ENCODE data around the gene TENT5C.

TENT5C gene

DNA sequence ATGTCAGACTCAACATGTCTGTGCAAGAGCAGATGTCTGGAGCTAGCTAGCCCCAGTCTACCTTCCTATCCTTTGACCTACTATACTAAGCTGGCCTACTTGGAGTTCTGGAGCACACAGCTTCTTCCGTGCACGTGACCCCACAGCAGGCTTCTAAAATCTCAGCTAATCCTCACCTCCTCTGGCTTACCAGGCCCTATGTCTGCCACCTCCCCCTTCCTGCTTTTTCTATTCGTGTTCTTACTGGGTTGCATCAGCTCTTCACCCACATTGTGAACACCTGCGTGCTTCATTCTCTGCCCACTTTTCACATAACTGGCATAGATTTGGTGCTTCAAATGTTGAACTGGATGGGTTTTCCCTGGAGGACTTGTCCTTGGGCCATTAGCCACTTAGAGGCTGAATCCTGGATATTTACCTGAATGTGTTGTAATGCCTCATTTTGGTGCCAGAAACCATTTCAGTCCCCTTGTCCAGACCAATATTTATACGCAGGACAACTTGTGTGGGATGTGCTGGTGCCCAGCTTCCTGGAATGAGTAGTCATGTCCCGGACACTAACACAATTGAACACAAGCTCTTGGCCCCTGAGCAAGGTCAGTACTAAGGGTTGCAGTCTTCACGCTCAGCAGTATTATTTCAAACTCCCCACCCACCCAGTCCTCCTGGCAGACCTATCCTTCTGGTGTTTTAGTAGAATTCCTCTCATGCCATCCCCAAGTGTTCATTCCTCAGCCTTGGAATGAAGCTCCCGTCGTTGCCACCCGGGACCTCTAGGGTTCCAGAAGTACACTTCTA is 24.0 kb downstream of the TENT5C start:
- no peak for ATAC-seq
- TF ChIP-seq ISL1 (CRISPR knock-in tag; IDR thresholded peaks at IDR 0.05) = no peak
- no peak for TF ChIP-seq CSDC2 (CRISPR knock-in tag; IDR thresholded peaks at IDR 0.05)
- no peak for TF ChIP-seq TOX (CRISPR knock-in tag; IDR thresholded peaks at IDR 0.05; ENCODE audit: borderline replicate concordance)

- ATAC-seq = no peak
- no peak for TF ChIP-seq ISL1 (CRISPR knock-in tag; IDR thresholded peaks at IDR 0.05)
- TF ChIP-seq RARB (CRISPR knock-in tag; IDR thresholded peaks at IDR 0.05) = no peak
- no peak for TF ChIP-seq PATZ1 (CRISPR knock-in tag; IDR thresholded peaks at IDR 0.05; ENCODE audit: borderline replicate concordance)
- no peak for TF ChIP-seq ZC3H10 (CRISPR knock-in tag; IDR thresholded peaks at IDR 0.05)
- no peak for TF ChIP-seq GLIS3 (CRISPR knock-in tag; IDR thresholded peaks at IDR 0.05)
- no peak for TF ChIP-seq BACH2 (CRISPR knock-in tag; IDR thresholded peaks at IDR 0.05; ENCODE audit: borderline replicate concordance)
Measured at GRCh38 chr1:117630423-117630998, 24.7 kb downstream of the TENT5C start.

GRCh38 chr1:117631359-117632160 is 25.7 kb downstream of the TENT5C start:
- TF ChIP-seq BACH2 (CRISPR knock-in tag; IDR thresholded peaks at IDR 0.05; ENCODE audit: borderline replicate concordance) = no peak
- TF ChIP-seq ARNTL (CRISPR knock-in tag; IDR thresholded peaks at IDR 0.05; ENCODE audit: borderline replicate concordance, low read depth) = no peak
- TF ChIP-seq ZFP30 (CRISPR knock-in tag; IDR thresholded peaks at IDR 0.05) = no peak
- TF ChIP-seq, protein P1, sequence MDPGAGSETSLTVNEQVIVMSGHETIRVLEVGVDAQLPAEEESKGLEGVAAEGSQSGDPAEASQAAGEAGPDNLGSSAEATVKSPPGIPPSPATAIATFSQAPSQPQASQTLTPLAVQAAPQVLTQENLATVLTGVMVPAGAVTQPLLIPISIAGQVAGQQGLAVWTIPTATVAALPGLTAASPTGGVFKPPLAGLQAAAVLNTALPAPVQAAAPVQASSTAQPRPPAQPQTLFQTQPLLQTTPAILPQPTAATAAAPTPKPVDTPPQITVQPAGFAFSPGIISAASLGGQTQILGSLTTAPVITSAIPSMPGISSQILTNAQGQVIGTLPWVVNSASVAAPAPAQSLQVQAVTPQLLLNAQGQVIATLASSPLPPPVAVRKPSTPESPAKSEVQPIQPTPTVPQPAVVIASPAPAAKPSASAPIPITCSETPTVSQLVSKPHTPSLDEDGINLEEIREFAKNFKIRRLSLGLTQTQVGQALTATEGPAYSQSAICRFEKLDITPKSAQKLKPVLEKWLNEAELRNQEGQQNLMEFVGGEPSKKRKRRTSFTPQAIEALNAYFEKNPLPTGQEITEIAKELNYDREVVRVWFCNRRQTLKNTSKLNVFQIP (CRISPR knock-in tag; IDR thresholded peaks at IDR 0.05; ENCODE audit: borderline replicate concordance, low read depth) = no peak
- TF ChIP-seq RARB (CRISPR knock-in tag; IDR thresholded peaks at IDR 0.05) = no peak
- no peak for TF ChIP-seq SNAI2 (CRISPR knock-in tag; IDR thresholded peaks at IDR 0.05)
- TF ChIP-seq CREB5 (CRISPR knock-in tag; IDR thresholded peaks at IDR 0.05; ENCODE audit: low read depth) = no peak
- TF ChIP-seq, protein P2, sequence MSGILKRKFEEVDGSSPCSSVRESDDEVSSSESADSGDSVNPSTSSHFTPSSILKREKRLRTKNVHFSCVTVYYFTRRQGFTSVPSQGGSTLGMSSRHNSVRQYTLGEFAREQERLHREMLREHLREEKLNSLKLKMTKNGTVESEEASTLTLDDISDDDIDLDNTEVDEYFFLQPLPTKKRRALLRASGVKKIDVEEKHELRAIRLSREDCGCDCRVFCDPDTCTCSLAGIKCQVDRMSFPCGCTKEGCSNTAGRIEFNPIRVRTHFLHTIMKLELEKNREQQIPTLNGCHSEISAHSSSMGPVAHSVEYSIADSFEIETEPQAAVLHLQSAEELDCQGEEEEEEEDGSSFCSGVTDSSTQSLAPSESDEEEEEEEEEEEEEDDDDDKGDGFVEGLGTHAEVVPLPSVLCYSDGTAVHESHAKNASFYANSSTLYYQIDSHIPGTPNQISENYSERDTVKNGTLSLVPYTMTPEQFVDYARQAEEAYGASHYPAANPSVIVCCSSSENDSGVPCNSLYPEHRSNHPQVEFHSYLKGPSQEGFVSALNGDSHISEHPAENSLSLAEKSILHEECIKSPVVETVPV (CRISPR knock-in tag; IDR thresholded peaks at IDR 0.05) = no peak
- TF ChIP-seq ISL1 (CRISPR knock-in tag; IDR thresholded peaks at IDR 0.05) = no peak
- no peak for TF ChIP-seq ESRRG (CRISPR knock-in tag; IDR thresholded peaks at IDR 0.05)
- no peak for TF ChIP-seq TCF4 (CRISPR knock-in tag; IDR thresholded peaks at IDR 0.05; ENCODE audit: borderline replicate concordance)
- TF ChIP-seq ZNF565 (CRISPR knock-in tag; conservative IDR thresholded peaks at IDR 0.05; ENCODE audit: low read depth) = no peak
- no peak for TF ChIP-seq ZNF70 (CRISPR knock-in tag; IDR thresholded peaks at IDR 0.05)
- no peak for TF ChIP-seq ZC3H10 (CRISPR knock-in tag; IDR thresholded peaks at IDR 0.05)
- TF ChIP-seq PPARA (CRISPR knock-in tag; IDR thresholded peaks at IDR 0.05; ENCODE audit: borderline replicate concordance) = no peak
- TF ChIP-seq, protein P3, sequence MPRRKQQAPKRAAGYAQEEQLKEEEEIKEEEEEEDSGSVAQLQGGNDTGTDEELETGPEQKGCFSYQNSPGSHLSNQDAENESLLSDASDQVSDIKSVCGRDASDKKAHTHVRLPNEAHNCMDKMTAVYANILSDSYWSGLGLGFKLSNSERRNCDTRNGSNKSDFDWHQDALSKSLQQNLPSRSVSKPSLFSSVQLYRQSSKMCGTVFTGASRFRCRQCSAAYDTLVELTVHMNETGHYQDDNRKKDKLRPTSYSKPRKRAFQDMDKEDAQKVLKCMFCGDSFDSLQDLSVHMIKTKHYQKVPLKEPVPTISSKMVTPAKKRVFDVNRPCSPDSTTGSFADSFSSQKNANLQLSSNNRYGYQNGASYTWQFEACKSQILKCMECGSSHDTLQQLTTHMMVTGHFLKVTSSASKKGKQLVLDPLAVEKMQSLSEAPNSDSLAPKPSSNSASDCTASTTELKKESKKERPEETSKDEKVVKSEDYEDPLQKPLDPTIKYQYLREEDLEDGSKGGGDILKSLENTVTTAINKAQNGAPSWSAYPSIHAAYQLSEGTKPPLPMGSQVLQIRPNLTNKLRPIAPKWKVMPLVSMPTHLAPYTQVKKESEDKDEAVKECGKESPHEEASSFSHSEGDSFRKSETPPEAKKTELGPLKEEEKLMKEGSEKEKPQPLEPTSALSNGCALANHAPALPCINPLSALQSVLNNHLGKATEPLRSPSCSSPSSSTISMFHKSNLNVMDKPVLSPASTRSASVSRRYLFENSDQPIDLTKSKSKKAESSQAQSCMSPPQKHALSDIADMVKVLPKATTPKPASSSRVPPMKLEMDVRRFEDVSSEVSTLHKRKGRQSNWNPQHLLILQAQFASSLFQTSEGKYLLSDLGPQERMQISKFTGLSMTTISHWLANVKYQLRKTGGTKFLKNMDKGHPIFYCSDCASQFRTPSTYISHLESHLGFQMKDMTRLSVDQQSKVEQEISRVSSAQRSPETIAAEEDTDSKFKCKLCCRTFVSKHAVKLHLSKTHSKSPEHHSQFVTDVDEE (CRISPR knock-in tag; IDR thresholded peaks at IDR 0.05) = no peak
- no peak for TF ChIP-seq OSR1 (CRISPR knock-in tag; IDR thresholded peaks at IDR 0.05)
- ATAC-seq = no peak

Data from SK-N-SH treated with all-trans-retinoic acid at 6 μM for 48 hours (cell line).